BLaER1 treated with 17β-estradiol and CSF1 and Interleukin-3, amounts not matched to agents 10 nM and 100 nM (cell line): ENCODE results near the gene MUC5B.
"Not testable (repeated sequence)": the region's sequence is repeated elsewhere in the genome, so short reads cannot be mapped to it uniquely, and the experiment has no call there.

ENCODE experiments used
- H3K27ac ChIP-seq, 11 experiments: shearing (Covaris generic); formaldehyde crosslinking; 2 replicates each; pipeline ENCODE4 v1.8.1; 2022
- H3K27me3 ChIP-seq, 11 experiments: shearing (Covaris generic); formaldehyde crosslinking; 2 replicates each; pipeline ENCODE4 v1.8.1; 2022
- H3K36me3 ChIP-seq, 11 experiments: shearing (Covaris generic); formaldehyde crosslinking; 2 replicates each; pipeline ENCODE4 v1.8.1; 2022
- H3K4me1 ChIP-seq, 10 experiments: shearing (Covaris generic); formaldehyde crosslinking; 2 replicates each; pipeline ENCODE4 v1.8.1; 2022
- H3K4me2 ChIP-seq, 11 experiments: shearing (Covaris generic); formaldehyde crosslinking; 2 replicates each; pipeline ENCODE4 v1.8.1; 2022
- H3K4me3 ChIP-seq, 10 experiments: shearing (Covaris generic); formaldehyde crosslinking; 2 replicates each; pipeline ENCODE4 v1.8.1; 2022
- H3K9ac ChIP-seq, 11 experiments: shearing (Covaris generic); formaldehyde crosslinking; 2 replicates each; pipeline ENCODE4 v1.8.1; 2022
- H3K9me3 ChIP-seq, 11 experiments: shearing (Covaris generic); formaldehyde crosslinking; replicated peaks in 1 of 11; 2 replicates each; pipeline ENCODE4 v1.8.1; 2022
- H4K20me1 ChIP-seq, 11 experiments: shearing (Covaris generic); formaldehyde crosslinking; 2 replicates each; pipeline ENCODE4 v1.8.1; 2022
- Cebpa-rat ChIP-seq, 11 experiments: shearing (Covaris generic); IDR thresholded peaks; 2 replicates each; pipeline ENCODE4 v1.8.1; 2022

Gene MUC5B

GRCh38 chr11:1238767-1239595 lies 16.1 kb downstream of the MUC5B start:
- H3K9ac ChIP-seq = no peak overlapping the region
- peaks cover 0 to 31% (median 21%) of the 10 kb centered on the region in 11 experiments; a peak in 15 of 22 replicates for H3K27me3 ChIP-seq
- H4K20me1 ChIP-seq = peaks cover 0 to 25% (median 0%) of the 10 kb centered on the region in 11 experiments; a peak in 9 of 22 replicates
- no peak for TF ChIP-seq Cebpa-rat (IDR thresholded peaks at IDR 0.05)
- no peak overlapping the region for H3K4me2 ChIP-seq
- no peaks in the 10 kb centered on the region for H3K36me3 ChIP-seq
- H3K9me3 ChIP-seq = peaks cover 0 to 24% (median 13%) of the 10 kb centered on the region in 11 experiments; a peak in 17 of 22 replicates
- no peak overlapping the region for H3K27ac ChIP-seq
- peaks cover 0 to 5% (median 0%) of the 10 kb centered on the region in 10 experiments; a peak in 1 of 20 replicates for H3K4me1 ChIP-seq
- no peak overlapping the region for H3K4me3 ChIP-seq

- Histone ChIP-seq H3K4me1 (peaks cover 0 to 5% (median 0%) of the 10 kb centered on the region in 10 experiments; a peak in 1 of 20 replicates), H3K27me3 (peaks cover 0 to 27% (median 21%) of the 10 kb centered on the region in 11 experiments; a peak in 15 of 22 replicates), H3K4me2 (no peak overlapping the region), H3K9me3 (peaks cover 0 to 28% (median 13%) of the 10 kb centered on the region in 11 experiments; a peak in 18 of 22 replicates), H3K27ac (no peak overlapping the region), H3K9ac (no peak overlapping the region), H3K4me3 (no peak overlapping the region), H4K20me1 (peaks cover 0 to 25% (median 0%) of the 10 kb centered on the region in 11 experiments; a peak in 9 of 22 replicates), H3K36me3 (no peaks in the 10 kb centered on the region)
- TF ChIP-seq Cebpa-rat (IDR thresholded peaks at IDR 0.05) = no peak
Measured at GRCh38 chr11:1239596-1240205, 16.8 kb downstream of the MUC5B start.

- H3K4me3 ChIP-seq = no peak overlapping the region
Measured at GRCh38 chr11:1240771-1241170, 17.9 kb downstream of the MUC5B start.

GRCh38 chr11:1241706-1242105 lies 18.8 kb downstream of the MUC5B start:
- Histone ChIP-seq H3K4me2 (no peak overlapping the region), H3K27me3 (peaks cover 0 to 8% (median 4%) of the 10 kb centered on the region in 11 experiments; a peak in 12 of 22 replicates), H3K4me3 (no peak overlapping the region), H3K9me3 (peaks cover 11 to 40% (median 26%) of the 10 kb centered on the region in 11 experiments; a peak in 21 of 22 replicates), H3K4me1 (no peaks in the 10 kb centered on the region), H3K9ac (no peak overlapping the region), H3K36me3 (no peaks in the 10 kb centered on the region), H3K27ac (no peak overlapping the region), H4K20me1 (peaks cover 0 to 20% (median 0%) of the 10 kb centered on the region in 11 experiments; a peak in 5 of 22 replicates)
- no peak for TF ChIP-seq Cebpa-rat (IDR thresholded peaks at IDR 0.05)

More at GRCh38 chr11:1240771-1241170, 17.9 kb downstream of the MUC5B start:
- TF ChIP-seq Cebpa-rat (IDR thresholded peaks at IDR 0.05) = no peak
- Histone ChIP-seq H3K4me2 (no peak overlapping the region), H3K36me3 (no peaks in the 10 kb centered on the region), H3K4me1 (no peaks in the 10 kb centered on the region), H4K20me1 (peaks cover 0 to 25% (median 0%) of the 10 kb centered on the region in 11 experiments; a peak in 7 of 22 replicates), H3K9me3 (peaks cover 2 to 31% (median 17%) of the 10 kb centered on the region in 11 experiments; a peak in 20 of 22 replicates), H3K9ac (no peak overlapping the region), H3K27me3 (peaks cover 0 to 17% (median 14%) of the 10 kb centered on the region in 11 experiments; a peak in 14 of 22 replicates), H3K27ac (no peak overlapping the region)

GRCh38 chr11:1242289-1242688 lies 19.4 kb downstream of the MUC5B start:
- Histone ChIP-seq H4K20me1 (peaks cover 0 to 19% (median 0%) of the 10 kb centered on the region in 11 experiments; a peak in 4 of 22 replicates), H3K9me3 (peaks cover 11 to 43% (median 26%) of the 10 kb centered on the region in 11 experiments; a peak in 21 of 22 replicates), H3K4me2 (no peak overlapping the region)

GRCh38 chr11:1242751-1243150 lies 19.9 kb downstream of the MUC5B start:
- not testable (repeated sequence) for H3K4me3 ChIP-seq, H3K36me3 ChIP-seq, H3K4me1 ChIP-seq, H3K27me3 ChIP-seq, H3K27ac ChIP-seq, H3K4me2 ChIP-seq, H3K9ac ChIP-seq
- Histone ChIP-seq H4K20me1 (peaks cover 0 to 19% (median 0%) of the 10 kb centered on the region in 11 experiments; a peak in 4 of 22 replicates), H3K9me3 (peaks cover 11 to 45% (median 27%) of the 10 kb centered on the region in 11 experiments; a peak in 21 of 22 replicates)

More at GRCh38 chr11:1242289-1242688, 19.4 kb downstream of the MUC5B start:
- no peak for TF ChIP-seq Cebpa-rat (IDR thresholded peaks at IDR 0.05)
- no peak overlapping the region for H3K9ac ChIP-seq
- H3K4me1 ChIP-seq = no peaks in the 10 kb centered on the region
- H3K27me3 ChIP-seq = peaks cover 0 to 3% (median under 1%) of the 10 kb centered on the region in 11 experiments; a peak in 7 of 22 replicates
- H3K4me3 ChIP-seq = no peak overlapping the region
- H3K36me3 ChIP-seq = no peaks in the 10 kb centered on the region
- H3K27ac ChIP-seq = no peak overlapping the region

- peaks cover 0 to 13% (median 0%) of the 10 kb centered on the region in 11 experiments; a peak in 3 of 22 replicates for H4K20me1 ChIP-seq
- not testable (repeated sequence) for H3K9ac ChIP-seq, H3K27me3 ChIP-seq, H3K4me1 ChIP-seq, H3K4me2 ChIP-seq, H3K36me3 ChIP-seq, H3K4me3 ChIP-seq, H3K27ac ChIP-seq
- peaks cover 14 to 50% (median 30%) of the 10 kb centered on the region in 11 experiments; a peak in 21 of 22 replicates for H3K9me3 ChIP-seq
Measured at GRCh38 chr11:1243521-1243920, 20.7 kb downstream of the MUC5B start.

- peaks cover 18 to 54% (median 32%) of the 10 kb centered on the region in 11 experiments for H3K9me3 ChIP-seq
- H3K36me3 ChIP-seq, H4K20me1 ChIP-seq, H3K9ac ChIP-seq, H3K4me3 ChIP-seq, H3K4me1 ChIP-seq, H3K27ac ChIP-seq, H3K4me2 ChIP-seq, H3K27me3 ChIP-seq: not testable (repeated sequence)
Measured at GRCh38 chr11:1244557-1244956, 21.7 kb downstream of the MUC5B start.

GRCh38 chr11:1245717-1246116 lies 22.9 kb downstream of the MUC5B start:
- not testable (repeated sequence) for H3K27me3 ChIP-seq, H4K20me1 ChIP-seq, H3K4me3 ChIP-seq, H3K4me1 ChIP-seq, H3K4me2 ChIP-seq, H3K36me3 ChIP-seq, H3K27ac ChIP-seq, H3K9ac ChIP-seq
- peaks cover 27 to 65% (median 42%) of the 10 kb centered on the region in 11 experiments for H3K9me3 ChIP-seq

- not testable (repeated sequence) for H4K20me1 ChIP-seq, H3K36me3 ChIP-seq, H3K4me3 ChIP-seq, H3K4me2 ChIP-seq, H3K4me1 ChIP-seq, H3K9ac ChIP-seq, H3K27ac ChIP-seq, H3K27me3 ChIP-seq
- H3K9me3 ChIP-seq = peaks cover 31 to 69% (median 48%) of the 10 kb centered on the region in 11 experiments
Measured at GRCh38 chr11:1246301-1246700, 23.4 kb downstream of the MUC5B start.

- not testable (repeated sequence) for H3K9ac ChIP-seq, H3K27ac ChIP-seq, H3K27me3 ChIP-seq, H3K4me1 ChIP-seq, H3K4me2 ChIP-seq, H4K20me1 ChIP-seq, H3K36me3 ChIP-seq, H3K4me3 ChIP-seq
- peaks cover 31 to 69% (median 55%) of the 10 kb centered on the region in 11 experiments for H3K9me3 ChIP-seq
Measured at GRCh38 chr11:1247026-1247425, 24.2 kb downstream of the MUC5B start.

- H3K27ac ChIP-seq, H3K27me3 ChIP-seq, H3K36me3 ChIP-seq, H4K20me1 ChIP-seq, H3K4me1 ChIP-seq, H3K4me3 ChIP-seq, H3K9ac ChIP-seq, H3K4me2 ChIP-seq: not testable (repeated sequence)
- H3K9me3 ChIP-seq = peaks cover 30 to 73% (median 62%) of the 10 kb centered on the region in 11 experiments
Measured at GRCh38 chr11:1248951-1249350, 26.1 kb downstream of the MUC5B start.

GRCh38 chr11:1250411-1250810 lies 27.5 kb downstream of the MUC5B start:
- not testable (repeated sequence) for H3K36me3 ChIP-seq, H3K4me1 ChIP-seq, H4K20me1 ChIP-seq, H3K9ac ChIP-seq, H3K4me3 ChIP-seq, H3K4me2 ChIP-seq, H3K27me3 ChIP-seq, H3K27ac ChIP-seq
- peaks cover 27 to 70% (median 59%) of the 10 kb centered on the region in 11 experiments for H3K9me3 ChIP-seq
